Common myeloid progenitor, CD34-positive (primary cell): ENCODE results near the gene CCDC148.
A peak's percentile ranks its signal among the peaks of the same experiment; 100 is the strongest.

Experiments used
- CTCF ChIA-PET: fragments of 350-600 bp; sonication (Branson Sonifier 250); formaldehyde crosslinking; loops from one replicate; lab custom pipeline; 2021; ENCODE audit warnings: antibody characterized with exemption; lab: Charles Lee
- POLR2A ChIA-PET: fragments of 350-600 bp; sonication (Branson Sonifier 250); formaldehyde crosslinking; loops from one replicate; lab custom pipeline; 2021; ENCODE audit warnings: antibody characterized with exemption; lab: Charles Lee
- DNase-seq, 3 donors: peaks; one replicate each; pipeline versions ENCODE4 v3.0.0 to v3.0.0-alpha.2; 2013
- H3K27ac ChIP-seq, 2 experiments: 1 replicate in 1 of 2; 2 replicates in 1 of 2; pipeline ENCODE4 v1.7.0; 2013; ENCODE audit warnings: inconsistent platforms in 2 of 2, low read length in 2 of 2, mild to moderate bottlenecking in 2 of 2, low read depth in 1 of 2, moderate library complexity in 1 of 2; ENCODE audit not compliant: severe bottlenecking in 2 of 2, insufficient read depth in 1 of 2, poor library complexity in 1 of 2
- H3K27me3 ChIP-seq, 5 experiments: replicated peaks in 2 of 5; 1 replicate in 3 of 5; 2 replicates in 2 of 5; pipeline versions ENCODE4 v1.6.1 to v1.7.0; 2013; ENCODE audit warnings: low read length in 4 of 5, mild to moderate bottlenecking in 2 of 5, moderate library complexity in 2 of 5, inconsistent platforms in 1 of 5; ENCODE audit not compliant: insufficient read depth in 5 of 5, control insufficient read depth in 4 of 5
- H3K36me3 ChIP-seq, 4 experiments: 1 replicate in 2 of 4; 2 replicates in 2 of 4; pipeline versions ENCODE4 v1.6.1 to v1.7.0; 2013; ENCODE audit warnings: low read length in 3 of 4, control low read depth in 1 of 4, mild to moderate bottlenecking in 1 of 4; ENCODE audit not compliant: control insufficient read depth in 4 of 4, insufficient read depth in 4 of 4
- H3K4me1 ChIP-seq, 4 experiments: 1 replicate in 3 of 4; 2 replicates in 1 of 4; pipeline versions ENCODE4 v1.6.1 to v1.7.1; 2013; ENCODE audit warnings: low read length in 3 of 4, mild to moderate bottlenecking in 3 of 4, control low read depth in 1 of 4, inconsistent platforms in 1 of 4, moderate library complexity in 1 of 4; ENCODE audit not compliant: control insufficient read depth in 4 of 4, insufficient read depth in 4 of 4; ENCODE audit errors: control extremely low read depth in 1 of 4
- H3K4me3 ChIP-seq, 7 experiments: 1 replicate in 4 of 7; 2 replicates in 3 of 7; pipeline versions ENCODE4 v1.5.1 to v1.7.0; 2013; ENCODE audit warnings: mild to moderate bottlenecking in 7 of 7, low read length in 6 of 7, moderate library complexity in 6 of 7, inconsistent platforms in 2 of 7, low read depth in 2 of 7, control low read depth in 1 of 7; ENCODE audit not compliant: insufficient read depth in 4 of 7, control insufficient read depth in 1 of 7; ENCODE audit errors: extremely low read depth in 1 of 7
- H3K9me3 ChIP-seq, 5 experiments: 1 replicate in 4 of 5; 2 replicates in 1 of 5; pipeline versions ENCODE4 v1.6.1 to v1.7.1; 2013; ENCODE audit warnings: low read length in 4 of 5, mild to moderate bottlenecking in 2 of 5, inconsistent platforms in 1 of 5, low read depth in 1 of 5, moderate library complexity in 1 of 5; ENCODE audit not compliant: control insufficient read depth in 4 of 5, insufficient read depth in 2 of 5; ENCODE audit errors: control extremely low read depth in 1 of 5
- WGBS: methylation state at CpG from one replicate; pipeline ENCODE4 v1.1.5; 2013; ENCODE audit not compliant: insufficient coverage; 5-methylcytosine and 5-hydroxymethylcytosine counted together

CCDC148 gene

DNA sequence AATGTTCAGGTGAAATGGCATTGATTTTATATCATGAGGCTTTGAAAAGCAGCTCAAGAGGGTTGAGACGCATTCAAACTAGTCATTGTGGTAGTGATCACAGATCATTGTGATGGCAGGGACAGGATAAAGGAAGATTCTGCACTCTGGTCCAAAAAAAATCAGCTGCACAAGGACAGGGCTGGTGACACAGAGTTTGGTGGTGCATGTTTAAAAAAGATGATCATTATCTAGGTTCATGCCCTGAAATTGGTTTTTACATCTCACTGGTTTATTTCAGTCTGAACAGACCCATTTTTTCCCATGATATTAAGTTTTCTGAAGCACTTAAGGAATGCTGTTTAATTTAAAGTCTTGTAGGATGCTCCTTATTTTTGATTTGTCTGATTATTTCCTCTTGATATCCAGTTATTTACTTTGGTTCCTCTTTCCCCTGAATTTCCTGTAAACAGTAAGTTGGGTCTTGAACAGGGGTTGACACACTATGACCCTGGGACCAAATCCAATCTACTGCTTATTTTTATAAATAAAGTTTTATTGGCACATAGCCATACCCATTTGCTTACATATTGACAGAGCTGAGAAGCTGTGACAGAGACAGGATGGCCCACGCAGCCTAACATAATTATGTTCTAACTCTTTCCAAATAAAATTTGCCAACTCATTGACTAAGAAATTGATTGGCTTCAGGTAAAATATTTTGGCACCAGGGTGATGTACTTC is 256.5 kb downstream of the CCDC148 start:
- ChIA-PET CTCF (no interaction called here), POLR2A (no interaction called here)
- H3K27me3 ChIP-seq, result no peaks in the 10 kb centered on the region
- no peak for DNase-seq
- no peak overlapping the region for H3K4me3 ChIP-seq
- no peaks in the 10 kb centered on the region for H3K36me3 ChIP-seq
- H3K4me1 ChIP-seq, result peaks cover 0 to 6% (median 0%) of the 10 kb centered on the region in 4 experiments
- H3K9me3 ChIP-seq, result peaks cover 0 to 1% (median 0%) of the 10 kb centered on the region in 5 experiments
- 100% methylated on average over 2 of the region's 2 CpGs for WGBS
- H3K27ac ChIP-seq, result no peak overlapping the region

DNA sequence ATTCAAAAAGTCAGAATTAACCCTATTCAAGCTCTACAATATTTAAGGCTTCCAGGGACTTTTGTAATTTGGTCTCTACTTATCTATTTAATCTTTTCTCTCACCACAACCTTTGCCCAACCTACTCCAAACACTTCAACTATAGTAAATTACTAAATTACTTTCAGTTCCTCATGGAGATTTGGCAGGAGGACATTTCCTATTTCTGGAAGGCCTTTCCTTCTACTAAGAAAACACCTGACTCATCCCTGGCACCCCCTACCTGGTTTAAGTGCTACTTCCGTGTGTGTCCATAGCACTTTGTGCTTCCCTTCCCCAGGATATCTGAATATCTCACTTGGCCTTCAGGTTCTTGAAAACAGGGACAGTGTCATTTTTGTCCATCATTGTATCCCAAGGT is 258.6 kb downstream of the CCDC148 start:
- Histone ChIP-seq H3K27me3 (no peaks in the 10 kb centered on the region), H3K27ac (no peak overlapping the region), H3K36me3 (no peaks in the 10 kb centered on the region), H3K4me1 (peaks cover 0 to 6% (median 0%) of the 10 kb centered on the region in 4 experiments), H3K9me3 (no peaks in the 10 kb centered on the region), H3K4me3 (no peak overlapping the region)
- CTCF ChIA-PET, result no interaction called here
- WGBS, result 71% methylated on average over 1 of the region's 1 CpG
- POLR2A ChIA-PET, result no interaction called here
- DNase-seq, result peak in 2 of 3 donors; percentile 16 to 47

DNA sequence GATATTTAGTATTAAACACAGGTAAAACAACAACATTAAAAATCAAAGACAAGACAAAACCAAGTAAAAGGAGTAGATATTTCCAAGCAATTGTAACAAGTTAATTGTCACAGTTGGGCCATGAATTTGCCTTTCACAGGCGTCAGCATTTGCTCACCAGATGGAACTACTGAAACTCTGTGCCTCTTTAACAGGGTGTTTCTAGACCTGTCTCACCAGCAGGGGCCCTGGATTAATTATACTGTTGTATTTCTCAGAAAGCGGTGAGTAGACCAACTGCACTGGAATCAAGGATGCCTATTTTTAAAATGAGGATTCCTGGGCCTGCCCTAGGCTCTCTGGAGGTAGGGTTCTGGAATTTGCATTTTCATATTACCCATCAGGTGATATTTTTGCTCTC is 262.3 kb downstream of the CCDC148 start:
- H3K4me1 ChIP-seq, result peaks cover 0 to 10% (median 2%) of the 10 kb centered on the region in 4 experiments
- ChIA-PET POLR2A (no interaction called here), CTCF (no interaction called here)

DNA sequence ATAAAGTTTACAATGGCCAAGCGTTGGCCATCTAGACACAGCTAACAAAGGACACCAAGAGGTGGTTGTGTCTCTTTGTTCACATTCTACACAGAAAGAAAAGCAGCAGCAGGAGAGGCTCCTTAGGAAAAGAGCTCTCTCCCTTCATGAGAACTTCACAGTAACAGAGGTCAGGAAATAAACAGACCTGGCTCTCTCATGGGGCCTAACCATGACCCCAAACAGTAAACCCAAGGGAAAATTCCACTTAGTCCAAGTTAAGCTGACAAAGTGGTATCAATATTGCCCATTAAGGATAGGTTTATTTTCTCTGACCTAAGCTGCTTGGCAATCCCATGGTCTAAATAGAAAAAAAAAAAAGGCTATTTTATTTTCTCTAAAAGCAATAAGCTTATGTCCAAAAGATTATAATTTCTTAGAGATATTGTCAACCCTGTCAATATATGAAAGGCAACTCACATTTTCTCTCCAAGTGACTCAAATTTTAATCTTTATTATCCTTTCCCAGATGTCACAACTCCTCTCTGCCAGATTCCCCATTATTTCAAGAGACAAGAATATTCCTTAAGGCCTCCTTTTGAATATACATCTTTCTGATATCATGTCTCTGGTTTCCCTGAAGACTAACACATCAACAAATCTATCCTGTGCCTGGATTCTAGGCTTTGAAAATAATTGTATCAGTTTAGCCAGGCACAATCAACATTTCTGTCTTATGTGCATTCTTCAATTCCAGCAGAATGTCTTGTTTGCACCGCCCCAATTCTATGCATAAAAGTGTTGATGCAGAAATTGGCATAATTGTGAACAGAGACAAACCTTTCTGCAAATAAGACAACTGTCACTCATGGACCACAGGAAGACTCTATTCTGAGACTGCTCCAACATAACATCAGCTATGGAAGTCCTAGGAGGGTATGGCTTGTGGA is 263.8 kb downstream of the CCDC148 start:
- Histone ChIP-seq H3K4me1 (peaks cover 0 to 7% (median 2%) of the 10 kb centered on the region in 4 experiments), H3K36me3 (no peaks in the 10 kb centered on the region), H3K27me3 (no peaks in the 10 kb centered on the region), H3K9me3 (no peaks in the 10 kb centered on the region), H3K27ac (no peak overlapping the region), H3K4me3 (no peak overlapping the region)
- ChIA-PET CTCF (interaction anchor here (0.8 to 2.8 kb wide), 2 partner anchors 13 to 266 kb away, joined by 4 to 11 read pairs; no protein-coding TSS in a partner anchor), POLR2A (no interaction called here)
- no peak for DNase-seq
- WGBS, result 100% methylated on average over 1 of the region's 2 CpGs

More for the DNA sequence above, 262.3 kb downstream of the CCDC148 start:
- Histone ChIP-seq H3K36me3 (no peaks in the 10 kb centered on the region), H3K27me3 (no peaks in the 10 kb centered on the region), H3K27ac (no peak overlapping the region), H3K9me3 (no peaks in the 10 kb centered on the region), H3K4me3 (no peak overlapping the region)
- 100% methylated on average over 2 of the region's 2 CpGs for WGBS
- no peak for DNase-seq

DNA sequence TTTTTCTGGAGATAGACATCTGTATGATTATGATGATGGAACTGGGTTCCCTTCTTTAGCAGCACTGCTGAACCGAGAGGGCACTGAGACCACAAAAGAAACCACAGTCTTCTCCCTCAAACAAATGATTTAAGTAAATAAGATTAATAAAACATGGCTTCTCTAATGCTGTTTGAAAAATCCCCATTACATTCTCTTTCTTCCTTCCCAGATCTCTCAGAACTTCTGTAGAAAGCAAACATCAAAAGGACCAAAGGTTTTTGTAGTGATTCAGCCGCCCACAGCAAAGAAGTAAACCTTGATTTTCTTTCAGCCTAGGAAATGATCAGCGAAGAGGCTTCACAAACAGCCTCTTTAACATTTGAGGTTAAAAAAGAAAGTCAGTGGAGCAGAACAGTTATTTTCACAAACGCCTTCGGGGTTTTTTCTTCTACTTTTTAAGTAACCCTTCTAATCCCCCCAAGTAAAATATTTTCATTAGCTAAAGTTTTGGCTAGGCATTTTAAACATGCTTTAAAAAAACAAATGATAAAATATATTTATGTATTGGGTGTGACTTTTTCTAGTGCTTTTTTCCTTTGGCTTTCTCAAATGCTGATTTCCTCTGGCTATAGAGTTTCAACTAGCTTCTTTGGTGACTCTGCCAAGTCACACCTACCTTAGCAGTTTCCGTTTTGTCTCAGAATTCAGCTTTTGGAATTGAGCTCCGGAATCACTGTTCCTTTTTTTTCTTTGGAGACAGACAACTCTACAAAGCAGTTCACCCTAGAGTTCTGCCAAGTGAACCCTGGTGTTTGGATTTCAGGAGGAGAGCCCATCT is 265.3 kb downstream of the CCDC148 start:
- POLR2A ChIA-PET, result no interaction called here
- Histone ChIP-seq H3K36me3 (no peaks in the 10 kb centered on the region), H3K4me3 (peak overlapping the region in 1 of 7 experiments; percentile 1), H3K27me3 (no peaks in the 10 kb centered on the region), H3K27ac (no peak overlapping the region), H3K9me3 (no peaks in the 10 kb centered on the region), H3K4me1 (peaks cover 0 to 7% (median 2%) of the 10 kb centered on the region in 4 experiments)
- DNase-seq, result peak in 2 of 3 donors; percentile 31 to 56
- CTCF ChIA-PET, result interaction anchor here (1.2 to 2.8 kb wide), 2 partner anchors 12 to 563 kb away, joined by 3 to 11 read pairs; no protein-coding TSS in a partner anchor
- 81% methylated on average over 4 of the region's 7 CpGs for WGBS

DNA sequence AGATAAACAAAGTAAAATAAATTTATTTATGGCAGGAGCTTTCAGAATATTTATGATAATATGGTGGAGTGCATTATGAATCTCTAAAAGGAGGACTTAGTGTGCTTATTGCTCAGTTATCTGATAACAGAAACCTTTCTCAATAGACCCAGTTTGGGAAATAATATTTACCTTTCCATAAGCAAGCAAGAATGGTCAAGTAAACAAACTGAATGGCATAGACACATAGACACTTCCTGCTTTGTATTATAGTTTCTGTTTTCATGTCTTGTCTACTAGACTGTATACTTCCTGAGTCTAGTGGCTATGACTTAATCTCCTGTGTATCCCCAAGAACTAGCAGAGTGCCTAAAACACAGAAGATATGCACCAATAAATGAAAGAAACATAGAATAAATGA is 267.0 kb downstream of the CCDC148 start:
- Histone ChIP-seq H3K4me3 (no peak overlapping the region), H3K4me1 (peaks cover 0 to 7% (median 2%) of the 10 kb centered on the region in 4 experiments), H3K9me3 (no peaks in the 10 kb centered on the region), H3K36me3 (no peaks in the 10 kb centered on the region), H3K27ac (no peak overlapping the region), H3K27me3 (no peaks in the 10 kb centered on the region)
- no peak for DNase-seq
- ChIA-PET POLR2A (no interaction called here), CTCF (interaction anchor here (1.2 to 2.5 kb wide), 2 partner anchors 10 to 268 kb away, joined by 4 to 11 read pairs; partner anchors contain the start of genes CCDC148 and PKP4)
